Stimulated activated CD8-positive, alpha-beta memory T cell treated with anti-CD3 and anti-CD28 coated beads, Interleukin-15, amount 100 ng/mL, for 4 hours (primary cell): ENCODE results near the gene SERGEF.
"Not testable (repeated sequence)": the region's sequence is repeated elsewhere in the genome, so short reads cannot be mapped to it uniquely, and the experiment has no call there.

Experiments used
- DNase-seq, 2 donors: peaks; one replicate each; pipeline ENCODE4 v3.0.0-alpha.2; 2020; ENCODE audit warnings: low read depth in 2 of 2

The SERGEF gene

GRCh38 chr11:17907046-17907445 lies 105.8 kb downstream of the SERGEF start:
- no peak for DNase-seq

GRCh38 chr11:17906436-17906835 lies 106.4 kb downstream of the SERGEF start:
- DNase-seq, result no peak

- DNase-seq, result no peak
Measured at GRCh38 chr11:17905477-17905876, 107.4 kb downstream of the SERGEF start.

DNA sequence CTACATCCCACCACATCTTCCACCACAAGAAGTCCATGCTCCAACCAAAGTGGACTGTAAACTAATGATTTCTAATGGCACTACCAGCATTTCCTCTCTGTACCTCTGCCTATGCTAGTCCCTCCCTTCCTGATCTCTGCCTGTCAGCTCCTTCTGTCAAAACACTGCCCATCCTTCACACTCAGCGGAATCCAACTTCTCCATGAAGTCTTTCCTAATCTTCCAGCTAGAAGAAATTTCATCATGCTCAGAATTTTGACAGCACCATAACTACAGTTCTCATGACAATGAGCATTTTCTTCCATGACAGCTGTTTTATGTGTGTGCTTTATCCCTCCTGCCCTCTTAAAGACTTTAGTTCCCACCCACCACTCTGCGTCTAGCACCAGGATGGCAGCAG lies 111.4 kb downstream of the SERGEF start:
- no peak for DNase-seq

- no peak for DNase-seq
Measured at GRCh38 chr11:17898782-17899181, 114.1 kb downstream of the SERGEF start.

DNA sequence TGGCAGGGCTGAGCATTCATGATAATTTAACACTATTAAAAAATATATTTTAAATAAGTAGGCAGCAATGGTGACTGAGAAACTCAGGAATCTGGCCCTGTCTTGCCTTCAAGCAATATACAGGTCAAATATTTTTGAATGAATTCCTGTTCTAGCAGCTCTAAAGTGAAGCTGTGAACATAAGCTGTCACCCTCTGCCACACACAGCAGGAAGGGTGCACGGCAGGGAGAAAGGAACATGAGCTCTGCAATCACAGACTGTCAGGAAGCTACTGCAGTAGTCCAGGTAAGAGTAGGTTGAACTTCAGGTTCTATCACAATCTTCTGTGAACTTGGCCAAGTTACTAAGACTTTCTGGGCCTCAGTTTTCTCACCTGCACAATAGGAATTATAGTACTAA lies 114.8 kb downstream of the SERGEF start:
- no peak for DNase-seq

- no peak for DNase-seq
Measured at GRCh38 chr11:17897495-17897894, 115.4 kb downstream of the SERGEF start.

DNA sequence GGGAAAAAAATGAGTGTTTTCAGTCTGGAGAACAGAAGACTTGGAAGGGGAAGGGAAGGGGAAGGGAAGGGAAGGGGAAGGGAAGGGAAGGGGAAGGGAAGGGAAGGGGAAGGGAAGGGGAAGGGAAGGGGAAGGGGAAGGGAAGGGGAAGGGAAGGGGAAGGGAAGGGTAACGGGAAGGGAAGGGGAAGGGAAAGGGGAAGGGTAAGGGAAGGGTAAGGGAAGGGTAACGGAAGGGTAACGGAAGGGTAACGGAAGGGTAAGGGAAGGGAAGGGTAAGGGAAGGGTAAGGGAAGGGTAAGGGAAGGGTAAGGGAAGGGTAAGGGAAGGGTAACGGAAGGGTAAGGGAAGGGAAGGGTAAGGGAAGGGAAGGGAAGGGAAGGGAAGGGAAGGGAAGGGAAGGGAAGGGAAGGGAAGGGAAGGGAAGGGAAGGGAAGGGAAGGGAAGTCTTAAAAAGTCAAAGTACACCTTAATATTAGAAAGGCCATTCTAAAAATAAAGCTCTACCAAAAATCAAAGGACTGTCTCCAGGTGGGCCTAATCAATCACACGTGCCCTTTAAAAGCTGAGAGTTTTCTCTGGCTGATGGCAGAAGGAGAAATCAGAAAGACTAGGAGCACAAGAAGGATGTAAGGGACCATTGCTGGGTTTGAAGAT lies 116.2 kb downstream of the SERGEF start:
- not testable (repeated sequence) for DNase-seq

DNA sequence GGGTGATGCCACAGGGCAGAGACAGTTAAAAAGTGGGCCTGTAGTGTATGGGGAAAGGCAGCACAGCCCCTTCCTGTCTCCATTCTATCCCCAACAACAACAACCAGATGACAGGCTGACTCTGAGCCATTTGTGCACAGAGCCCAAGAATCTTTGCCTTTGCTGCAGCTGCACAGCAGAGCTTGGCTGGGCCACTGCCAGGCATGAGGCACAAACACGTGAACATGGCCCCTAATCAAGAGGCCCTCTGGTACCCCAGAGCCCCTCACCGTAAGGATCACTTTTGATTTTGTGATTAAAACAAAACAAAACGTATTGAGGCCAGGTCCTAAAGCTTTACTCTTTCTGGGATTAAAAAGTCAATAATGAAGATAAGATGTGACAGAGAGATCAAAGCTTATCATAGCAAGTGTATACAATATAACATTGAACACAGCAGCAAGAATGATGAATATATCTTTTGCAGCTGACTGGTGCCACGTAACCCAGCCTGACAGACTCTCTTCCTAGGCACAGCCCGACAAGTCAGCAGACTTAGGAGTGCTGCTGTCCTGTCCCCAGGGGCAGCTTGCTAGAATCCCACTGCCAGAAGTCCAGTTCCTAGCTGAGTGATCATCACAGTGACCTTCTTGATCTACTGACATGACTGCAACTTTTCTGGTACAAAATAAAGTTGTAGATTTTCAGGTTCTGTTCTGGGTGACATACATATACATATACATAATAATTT lies 117.8 kb downstream of the SERGEF start:
- DNase-seq, result no peak

- no peak for DNase-seq
Measured at GRCh38 chr11:17892409-17892808, 120.4 kb downstream of the SERGEF start.

DNA sequence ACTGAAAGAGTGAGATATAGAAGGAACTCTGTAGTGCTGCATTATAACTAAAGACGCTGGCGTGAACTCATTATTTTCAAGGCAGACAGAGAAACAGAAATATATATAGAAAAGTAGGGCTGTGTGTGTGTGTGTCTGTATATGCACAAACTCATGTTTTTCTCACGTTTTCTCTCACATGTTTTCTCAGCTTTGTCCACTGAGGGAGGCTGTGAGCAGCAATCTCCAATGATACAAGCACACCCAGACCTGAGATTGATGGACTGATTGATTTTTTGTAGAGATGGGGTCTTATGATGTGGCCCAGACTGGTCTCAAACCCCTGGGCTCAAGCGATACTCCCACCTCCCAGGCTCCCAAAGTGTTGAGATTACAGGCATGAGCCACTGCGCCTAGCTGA lies 122.5 kb downstream of the SERGEF start:
- DNase-seq, result no peak

GRCh38 chr11:17887779-17888178 lies 125.1 kb downstream of the SERGEF start:
- no peak for DNase-seq

DNA sequence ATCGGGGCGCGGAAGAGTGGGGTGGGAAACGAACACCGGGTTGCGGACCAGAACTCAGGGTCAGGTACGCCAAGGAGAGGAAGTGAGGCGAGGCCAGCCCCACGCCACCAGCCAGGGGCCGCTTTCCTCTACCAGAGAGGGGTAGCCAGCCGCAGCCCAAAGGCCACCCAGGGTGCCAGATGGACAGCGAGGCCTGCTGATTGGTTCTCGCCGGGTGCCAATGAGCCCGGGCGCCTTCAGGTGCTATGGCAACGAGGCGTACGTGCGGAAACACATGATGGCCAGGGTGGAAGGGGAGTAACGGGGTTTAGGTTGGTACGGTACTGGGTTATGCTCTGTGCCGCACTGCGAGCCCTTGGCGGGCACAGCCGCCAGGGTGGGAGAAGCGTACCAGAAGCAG lies 128.9 kb downstream of the SERGEF start:
- DNase-seq, result no peak

DNA sequence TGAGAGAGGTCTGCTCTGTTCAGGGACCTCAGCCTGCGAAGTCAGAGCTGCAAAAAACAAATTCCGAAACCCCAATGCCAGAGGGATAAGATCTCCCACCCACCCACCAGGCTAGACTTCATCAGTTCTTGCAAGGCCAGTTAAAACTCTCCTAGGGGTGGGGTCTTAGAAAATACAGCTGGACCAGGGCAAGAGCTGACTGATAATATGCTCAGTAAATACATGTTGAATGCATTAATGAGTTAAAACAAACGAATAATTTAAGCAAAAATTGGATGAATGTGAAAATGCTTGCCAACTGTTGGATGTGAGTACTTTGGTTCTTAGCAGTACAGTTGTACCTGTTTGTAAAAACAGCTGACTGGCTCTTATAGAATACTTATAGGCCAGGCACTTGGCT lies 129.8 kb downstream of the SERGEF start:
- no peak for DNase-seq

DNA sequence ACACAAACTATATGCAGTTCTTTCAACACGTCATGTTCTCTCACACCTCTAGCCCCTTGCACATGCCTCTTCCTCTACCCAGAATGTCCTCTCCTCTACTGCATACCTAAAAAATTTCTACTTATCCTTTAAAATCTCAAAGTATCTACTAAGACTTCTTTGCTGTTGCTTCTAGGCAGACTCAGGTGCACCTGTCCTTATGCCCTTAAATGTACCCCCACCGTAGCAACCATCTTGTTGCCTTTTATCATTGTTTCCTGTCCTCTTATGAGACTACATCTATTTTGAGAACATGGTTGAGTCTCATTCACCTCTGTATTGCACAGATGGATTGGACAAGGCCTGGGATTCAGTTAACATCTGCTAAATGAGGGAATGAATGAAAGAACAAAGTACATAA lies 134.1 kb downstream of the SERGEF start:
- no peak for DNase-seq

DNA sequence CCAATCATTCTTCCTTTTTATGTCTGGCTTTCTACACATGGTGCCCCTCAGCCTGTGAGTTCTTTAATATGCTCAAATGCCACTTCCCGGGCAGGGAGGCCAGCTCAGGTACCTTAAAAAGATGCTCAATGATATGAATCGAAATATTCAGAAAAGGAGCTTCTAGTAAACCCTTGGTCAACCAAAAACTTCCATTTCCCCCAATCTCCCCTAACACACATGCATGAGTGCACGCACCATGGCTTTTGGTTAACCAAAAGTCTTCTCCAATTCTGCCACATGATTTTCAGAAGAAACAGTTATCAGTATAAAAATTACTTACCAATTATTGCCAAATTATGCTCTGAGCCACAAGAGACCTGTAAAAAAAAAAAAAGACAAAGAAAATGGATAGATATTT lies 135.0 kb downstream of the SERGEF start:
- no peak for DNase-seq

DNA sequence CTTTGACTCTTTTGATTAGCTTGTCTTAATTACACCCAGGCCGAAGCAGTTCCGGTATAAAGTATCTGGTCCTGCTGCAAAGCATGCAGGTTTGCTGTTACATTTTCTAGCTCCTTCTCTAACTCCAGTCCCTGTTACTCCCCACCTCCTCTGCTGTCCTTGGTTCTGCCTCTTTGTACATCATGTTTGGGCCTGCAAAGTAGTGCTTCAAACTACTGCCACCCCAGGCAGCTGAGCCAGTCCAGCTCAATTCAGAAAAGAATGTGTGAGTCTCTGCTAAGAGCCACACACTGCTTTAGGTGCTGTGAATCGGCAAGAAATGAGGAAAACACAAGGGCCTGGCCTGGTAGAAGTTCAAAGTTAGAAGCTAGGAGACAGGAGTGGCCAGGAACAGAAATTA lies 136.0 kb downstream of the SERGEF start:
- DNase-seq, result no peak

DNA sequence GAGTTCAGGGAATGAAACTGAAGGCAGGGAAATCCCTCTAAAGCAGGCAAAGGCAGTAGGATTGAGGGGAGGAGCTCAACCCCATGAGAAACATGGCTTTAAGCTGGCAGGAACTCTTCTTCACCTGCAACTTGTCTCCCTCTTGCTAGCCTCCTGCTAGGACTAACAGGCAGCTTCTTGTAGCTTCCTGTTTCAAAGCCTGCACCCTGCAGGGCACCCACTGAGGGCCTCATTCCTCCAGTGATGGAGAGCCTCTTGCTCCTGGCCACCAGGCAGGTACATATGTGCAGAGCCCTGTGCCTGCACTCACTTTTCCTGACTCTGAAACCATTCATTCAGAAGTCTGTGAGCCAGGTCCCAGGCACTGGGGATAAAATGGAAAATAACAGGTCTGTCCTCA lies 137.0 kb downstream of the SERGEF start:
- DNase-seq, result no peak

GRCh38 chr11:17873586-17873985 lies 139.3 kb downstream of the SERGEF start:
- no peak for DNase-seq

- not testable (repeated sequence) for DNase-seq
Measured at GRCh38 chr11:17868398-17868797, 144.4 kb downstream of the SERGEF start.

- DNase-seq, result no peak
Measured at GRCh38 chr11:17867341-17867740, 145.5 kb downstream of the SERGEF start.

GRCh38 chr11:17865765-17866428 lies 146.9 kb downstream of the SERGEF start:
- no peak for DNase-seq

DNA sequence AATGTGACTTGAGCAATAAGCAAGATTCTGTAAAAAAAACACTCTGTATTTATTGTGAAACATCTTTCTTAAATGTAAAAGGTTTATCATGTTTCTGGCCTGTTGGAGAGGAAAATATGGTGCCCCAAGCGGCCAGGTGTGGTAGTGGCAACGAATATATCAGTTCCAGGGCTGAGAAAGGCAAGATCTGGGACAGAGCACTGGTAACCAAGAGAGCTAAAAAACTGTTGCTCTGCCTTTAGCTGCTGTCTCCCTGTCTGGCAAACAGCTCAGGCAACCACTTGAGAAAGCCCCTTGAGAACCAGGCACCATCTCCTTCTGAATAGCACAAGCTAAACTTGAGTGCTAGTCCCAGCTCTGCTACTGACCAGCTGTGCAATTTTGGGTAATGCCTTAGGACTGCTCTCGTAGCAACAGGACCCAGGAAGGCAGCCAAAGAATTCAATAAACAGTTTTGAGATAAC lies 148.3 kb downstream of the SERGEF start:
- DNase-seq, result no peak
